NCI-H510A treated with DMSO at 0.1 percent for 48 hours (cell line): ENCODE measurements around the gene CPT1B.
"Not testable (repeated sequence)": the region's sequence is repeated elsewhere in the genome, so short reads cannot be mapped to it uniquely, and the experiment has no call there.

Source experiments
- DNase-seq: peaks from one replicate; lab custom pipeline; 2025; lab: John Stamatoyannopoulos, UW

Gene CPT1B

DNA sequence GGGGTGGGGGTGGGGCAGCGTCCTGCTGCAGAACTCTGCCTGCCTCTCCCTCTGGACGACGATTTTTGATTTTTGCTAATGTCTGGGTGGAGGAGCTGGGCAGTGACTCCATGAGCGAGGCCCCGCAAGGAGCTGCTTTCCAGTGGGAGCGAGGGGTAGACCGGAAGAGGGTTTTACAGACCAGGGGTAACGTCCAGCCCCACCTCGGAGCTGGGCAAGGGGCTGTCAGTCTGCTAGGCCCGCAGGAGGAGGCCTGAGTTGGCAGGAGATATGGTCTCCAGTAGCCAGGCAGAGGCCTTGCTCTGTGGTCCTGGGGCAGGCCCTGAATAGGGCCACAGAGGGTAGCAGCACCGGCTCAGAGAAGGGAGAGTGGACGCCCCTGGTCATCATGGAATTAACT is 31.4 kb upstream of the CPT1B start:
- no peak for DNase-seq

DNA sequence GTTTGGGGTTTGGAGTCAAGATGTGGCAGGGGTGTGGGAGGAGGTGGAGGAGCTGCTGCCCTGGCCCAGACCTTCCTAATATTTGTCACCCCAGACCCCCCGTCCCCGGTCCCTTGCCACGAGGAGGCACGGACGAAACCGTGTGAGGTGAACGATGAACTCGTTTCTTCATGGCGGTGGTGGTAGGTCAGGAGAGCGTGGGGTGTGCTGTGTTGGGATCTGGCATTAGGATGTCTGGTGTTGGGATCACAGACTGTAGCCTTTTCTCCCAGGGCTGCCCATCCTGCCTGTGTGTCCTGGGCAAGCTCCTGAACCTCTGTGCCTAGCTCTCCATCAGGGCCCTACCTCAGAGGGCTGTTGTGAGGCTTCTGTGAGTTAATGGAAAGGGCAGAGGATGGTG is 30.8 kb upstream of the CPT1B start:
- no peak for DNase-seq

DNA sequence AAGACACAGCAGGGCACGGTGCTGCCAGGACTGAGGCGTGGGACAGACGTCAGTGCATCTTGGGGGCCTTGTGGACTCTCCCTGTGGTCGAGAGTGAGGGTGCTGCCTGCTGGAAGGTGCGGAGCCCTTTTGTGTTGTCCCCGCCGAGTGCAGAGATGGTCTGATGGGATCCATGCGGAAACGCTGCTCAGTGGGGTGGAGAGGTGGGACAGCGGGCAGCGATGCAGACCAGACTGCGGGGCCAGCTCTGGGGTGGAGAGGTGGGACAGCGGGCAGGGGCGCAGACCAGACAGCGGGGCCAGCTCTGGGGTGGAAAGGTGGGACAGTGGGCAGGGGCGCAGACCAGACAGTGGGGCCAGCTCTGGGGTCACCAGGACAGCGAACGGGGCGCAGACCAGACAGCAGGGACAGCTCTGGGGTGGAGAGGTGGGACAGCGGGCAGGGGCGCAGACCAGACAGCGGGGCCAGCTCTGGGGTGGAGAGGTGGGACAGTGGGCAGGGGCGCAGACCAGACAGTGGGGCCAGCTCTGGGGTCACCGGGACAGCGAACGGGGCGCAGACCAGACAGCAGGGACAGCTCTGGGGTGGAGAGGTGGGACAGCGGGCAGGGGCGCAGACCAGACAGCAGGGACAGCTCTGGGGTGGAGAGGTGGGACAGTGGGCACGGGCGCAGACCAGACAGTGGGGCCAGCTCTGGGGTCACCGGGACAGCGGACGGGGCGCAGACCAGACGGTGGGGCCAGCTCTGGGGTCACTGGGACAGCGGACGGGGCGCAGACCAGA is 30.0 kb upstream of the CPT1B start:
- DNase-seq: not testable (repeated sequence)

DNA sequence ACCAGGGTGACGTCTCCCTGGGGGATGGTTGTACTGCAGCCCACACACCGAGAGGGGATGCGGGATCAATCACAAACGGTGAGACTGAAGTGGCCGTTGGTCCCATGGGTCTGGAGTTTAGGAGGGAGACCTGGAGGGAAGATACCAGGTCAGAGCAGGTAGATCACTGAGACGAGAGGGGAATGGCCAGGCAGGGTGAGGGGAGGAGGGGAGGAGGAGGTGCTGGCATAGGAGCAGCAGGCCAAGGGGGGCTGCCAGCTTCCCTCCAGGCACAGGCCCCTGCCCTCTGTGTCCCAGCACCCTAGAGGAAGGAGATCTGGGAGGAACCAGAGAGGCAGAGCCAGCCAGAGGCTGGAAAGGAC is 29.4 kb upstream of the CPT1B start:
- DNase-seq: no peak

DNA sequence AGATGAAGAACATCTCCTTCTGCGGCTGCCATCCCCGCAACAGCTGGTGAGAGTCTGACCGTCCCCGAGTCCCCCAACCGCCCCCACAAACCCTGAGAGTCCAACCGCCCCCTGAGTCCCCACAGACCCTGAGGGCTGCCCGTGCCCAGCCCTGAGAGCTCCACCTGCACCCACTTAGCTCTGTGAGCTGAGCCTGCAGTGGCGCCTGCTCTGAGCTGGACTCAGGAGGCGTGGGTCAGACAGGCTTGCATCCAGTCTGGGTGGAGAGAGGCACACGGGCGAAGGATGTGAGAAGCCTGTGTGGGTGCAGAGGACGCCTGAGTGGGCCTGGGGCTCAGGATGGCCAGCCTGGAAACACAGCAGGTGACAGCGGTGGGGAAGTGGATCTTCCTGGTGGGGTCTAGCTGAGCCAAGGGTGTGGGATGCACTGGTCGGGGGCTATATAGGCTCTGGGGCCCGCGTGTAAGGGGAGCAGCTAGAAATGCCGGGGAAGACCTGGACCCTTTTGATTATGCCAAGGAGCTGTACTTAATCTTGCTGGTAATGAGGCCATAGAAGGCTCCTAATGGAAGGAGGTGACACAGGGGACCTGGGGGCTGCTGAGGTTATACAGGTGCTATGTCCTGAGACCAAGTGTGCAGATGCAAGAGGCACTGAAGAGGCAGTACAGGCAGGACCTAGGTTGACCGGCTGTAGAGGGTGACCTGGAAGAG is 28.9 kb upstream of the CPT1B start:
- DNase-seq: no peak

DNA sequence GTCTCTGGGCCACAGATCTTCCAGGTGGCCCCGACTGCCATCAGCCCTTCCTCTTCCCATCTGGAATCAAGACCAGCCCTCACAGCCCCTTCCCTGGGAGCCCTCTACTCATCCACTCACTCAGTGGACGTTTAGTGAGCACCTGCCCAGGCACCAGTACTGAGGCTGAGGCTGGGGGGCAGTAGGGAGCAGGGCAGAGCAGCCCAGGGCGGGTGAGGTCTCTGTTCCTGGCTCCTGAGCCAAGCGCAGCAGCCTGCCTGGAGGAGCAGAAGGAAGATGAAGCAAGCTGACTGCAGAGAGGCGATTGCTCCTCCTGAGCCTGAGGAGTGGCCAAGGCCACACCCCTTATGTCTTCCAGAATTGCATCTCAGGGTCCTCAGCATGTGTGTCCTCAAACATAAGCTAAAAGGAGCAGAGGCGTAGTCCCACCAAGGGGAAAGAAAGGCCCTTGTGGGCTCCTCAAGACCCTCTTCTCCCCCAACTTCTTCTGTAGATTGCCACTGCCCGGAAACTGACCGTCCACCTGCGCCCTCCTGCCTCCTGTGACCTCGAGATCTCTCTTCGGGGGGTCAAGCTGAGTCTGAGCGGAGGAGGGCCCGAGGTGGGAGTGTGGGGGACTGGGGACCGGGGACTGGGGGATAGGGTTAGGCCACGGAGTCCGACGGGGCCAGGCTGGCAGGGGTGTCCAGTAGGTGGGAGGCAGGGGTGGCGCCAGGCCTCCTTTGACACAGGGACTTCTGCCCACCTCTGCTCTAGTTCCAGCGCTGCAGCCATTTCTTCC is 28.1 kb upstream of the CPT1B start:
- DNase-seq: no peak

DNA sequence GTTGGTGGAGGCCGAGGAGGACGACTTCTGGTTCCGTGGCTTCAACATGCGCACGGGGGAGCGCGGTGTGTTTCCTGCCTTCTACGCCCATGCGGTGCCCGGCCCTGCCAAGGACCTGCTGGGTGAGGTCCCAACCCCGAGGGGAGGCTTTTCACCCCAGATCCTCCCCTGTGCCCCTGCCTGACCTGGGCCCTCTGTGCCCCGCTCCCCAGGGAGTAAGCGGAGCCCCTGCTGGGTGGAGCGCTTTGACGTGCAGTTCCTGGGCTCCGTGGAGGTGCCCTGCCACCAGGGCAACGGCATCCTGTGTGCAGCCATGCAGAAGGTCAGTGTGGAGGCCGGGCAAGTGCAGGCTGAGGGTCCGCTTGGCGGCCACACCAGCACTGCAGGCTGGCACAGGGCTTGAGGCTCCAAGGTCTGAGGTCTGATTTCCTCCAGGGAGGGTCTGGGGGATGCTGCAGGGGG is 27.4 kb upstream of the CPT1B start:
- DNase-seq: no peak

DNA sequence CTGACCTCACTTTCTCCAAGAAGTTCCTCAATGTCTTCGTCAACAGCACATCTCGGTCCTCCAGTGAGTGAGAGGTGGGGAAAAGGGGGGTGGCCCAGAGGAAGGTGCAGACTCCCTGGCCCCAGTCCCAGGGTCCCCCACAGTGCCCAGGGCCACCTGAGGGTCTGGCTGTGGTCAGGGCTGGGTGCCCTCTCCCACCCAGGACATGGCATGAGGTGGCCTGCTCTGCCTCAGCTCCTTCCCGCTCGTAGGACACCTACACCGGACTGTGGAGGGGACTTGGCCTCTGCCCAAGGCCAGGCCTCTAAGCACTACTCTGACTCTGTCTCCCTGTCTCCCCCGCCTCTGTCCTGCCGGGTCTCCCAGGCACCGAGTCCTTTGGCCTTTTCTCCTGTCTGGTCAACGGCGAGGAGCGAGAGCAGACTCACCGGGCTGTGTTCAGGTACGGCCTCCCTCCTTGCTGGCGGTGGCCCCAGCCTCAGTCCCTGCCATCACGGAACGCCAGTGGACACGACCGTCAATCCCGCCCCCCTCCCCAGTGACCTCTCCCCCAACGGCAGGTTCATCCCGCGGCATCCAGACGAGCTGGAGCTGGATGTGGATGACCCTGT is 26.9 kb upstream of the CPT1B start:
- DNase-seq: no peak

DNA sequence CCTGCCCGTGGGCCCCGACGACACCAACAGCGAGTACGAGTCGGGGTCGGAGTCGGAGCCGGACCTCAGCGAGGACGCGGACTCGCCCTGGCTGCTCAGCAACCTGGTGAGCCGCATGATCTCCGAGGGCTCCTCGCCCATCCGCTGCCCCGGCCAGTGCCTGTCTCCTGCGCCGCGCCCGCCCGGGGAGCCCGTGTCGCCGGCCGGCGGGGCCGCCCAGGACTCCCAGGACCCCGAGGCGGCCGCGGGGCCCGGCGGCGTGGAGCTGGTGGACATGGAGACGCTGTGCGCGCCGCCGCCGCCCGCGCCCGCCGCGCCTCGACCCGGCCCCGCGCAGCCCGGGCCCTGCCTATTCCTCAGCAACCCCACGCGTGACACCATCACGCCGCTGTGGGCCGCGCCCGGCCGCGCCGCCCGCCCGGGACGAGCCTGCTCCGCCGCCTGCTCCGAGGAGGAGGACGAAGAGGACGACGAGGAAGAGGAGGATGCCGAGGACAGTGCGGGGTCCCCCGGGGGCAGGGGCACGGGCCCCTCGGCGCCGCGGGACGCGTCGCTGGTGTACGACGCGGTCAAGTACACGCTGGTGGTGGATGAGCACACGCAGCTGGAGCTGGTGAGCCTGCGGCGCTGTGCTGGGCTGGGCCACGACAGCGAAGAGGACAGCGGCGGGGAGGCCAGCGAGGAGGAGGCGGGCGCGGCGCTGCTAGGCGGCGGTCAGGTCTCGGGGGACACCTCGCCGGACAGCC is 26.2 kb upstream of the CPT1B start:
- no peak for DNase-seq

DNA sequence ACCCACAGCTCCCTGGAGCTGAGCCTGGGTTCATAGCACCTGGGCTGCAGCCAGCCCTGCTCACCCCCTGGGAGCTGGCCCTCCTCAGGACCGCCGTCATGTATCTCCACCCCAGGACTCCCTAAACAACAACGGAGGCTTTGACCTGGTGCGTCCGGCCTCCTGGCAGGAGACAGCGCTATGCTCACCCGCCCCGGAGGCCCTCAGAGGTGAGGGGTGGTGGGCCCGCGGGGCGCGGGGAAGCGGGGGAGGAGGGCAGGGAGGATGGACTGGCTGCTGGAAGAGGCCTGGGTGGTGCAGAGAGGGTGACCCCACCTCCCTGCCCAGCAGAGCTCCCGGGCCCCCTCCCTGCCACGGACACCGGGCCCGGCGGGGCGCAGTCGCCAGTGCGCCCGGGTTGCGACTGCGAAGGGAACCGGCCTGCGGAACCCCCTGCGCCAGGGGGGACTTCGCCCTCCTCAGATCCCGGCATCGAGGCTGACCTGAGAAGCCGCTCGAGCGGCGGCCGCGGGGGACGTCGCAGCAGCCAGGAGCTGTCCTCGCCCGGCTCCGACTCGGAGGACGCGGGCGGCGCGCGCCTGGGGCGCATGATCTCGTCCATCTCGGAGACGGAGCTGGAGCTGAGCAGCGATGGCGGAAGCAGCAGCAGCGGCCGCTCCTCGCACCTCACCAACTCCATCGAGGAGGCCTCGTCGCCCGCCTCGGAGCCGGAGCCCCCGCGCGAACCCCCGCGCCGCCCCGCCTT is 25.5 kb upstream of the CPT1B start:
- DNase-seq: no peak

DNA sequence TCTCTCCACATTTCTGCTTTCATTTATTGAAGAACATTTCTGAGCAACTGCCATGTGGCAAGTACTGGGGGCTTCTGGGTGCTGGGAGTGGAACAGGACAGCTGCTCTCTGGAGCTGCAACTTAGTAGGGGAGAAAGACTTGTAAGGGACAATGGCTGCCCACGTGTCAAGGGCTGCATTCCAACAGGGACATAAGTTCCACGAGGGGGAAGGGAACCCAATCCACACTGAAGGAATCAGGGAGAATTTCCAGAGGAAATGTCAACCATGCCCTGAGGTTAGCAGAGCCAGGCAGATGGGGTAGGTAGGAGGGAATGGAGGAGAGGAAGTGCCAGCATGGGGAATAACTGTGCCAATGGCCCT is 24.1 kb upstream of the CPT1B start:
- DNase-seq: no peak

DNA sequence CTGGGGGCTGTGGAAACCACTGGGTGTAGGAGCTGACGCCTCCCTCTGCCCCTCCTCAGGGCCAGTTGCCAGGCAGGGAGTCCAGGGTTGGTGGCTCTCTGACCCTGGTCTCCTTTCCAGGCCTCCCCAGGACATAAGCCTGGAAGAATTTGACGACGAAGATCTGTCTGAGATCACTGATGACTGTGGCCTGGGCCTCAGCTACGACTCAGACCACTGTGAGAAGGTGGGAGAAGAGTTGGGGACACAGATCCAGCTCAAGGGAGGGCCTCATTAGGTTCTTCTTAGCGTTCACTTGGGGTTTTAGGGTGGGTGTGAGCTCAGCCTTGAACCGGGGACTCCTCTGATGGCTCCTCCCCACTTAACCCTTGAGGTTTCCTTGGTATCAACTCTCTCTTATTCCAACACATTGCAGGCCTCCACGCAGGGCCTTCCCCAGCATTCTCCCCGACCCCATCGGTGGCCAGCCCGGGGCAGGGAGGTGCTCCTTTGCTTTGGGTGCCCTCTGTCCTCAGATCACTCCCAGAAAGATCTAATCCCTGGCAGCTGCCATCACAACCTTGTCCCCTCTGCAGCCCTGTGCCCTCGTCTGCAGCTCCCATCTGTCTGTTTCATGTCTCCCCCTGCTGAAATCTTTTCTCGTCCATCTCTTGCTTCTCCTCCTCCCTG is 23.6 kb upstream of the CPT1B start:
- DNase-seq: no peak

DNA sequence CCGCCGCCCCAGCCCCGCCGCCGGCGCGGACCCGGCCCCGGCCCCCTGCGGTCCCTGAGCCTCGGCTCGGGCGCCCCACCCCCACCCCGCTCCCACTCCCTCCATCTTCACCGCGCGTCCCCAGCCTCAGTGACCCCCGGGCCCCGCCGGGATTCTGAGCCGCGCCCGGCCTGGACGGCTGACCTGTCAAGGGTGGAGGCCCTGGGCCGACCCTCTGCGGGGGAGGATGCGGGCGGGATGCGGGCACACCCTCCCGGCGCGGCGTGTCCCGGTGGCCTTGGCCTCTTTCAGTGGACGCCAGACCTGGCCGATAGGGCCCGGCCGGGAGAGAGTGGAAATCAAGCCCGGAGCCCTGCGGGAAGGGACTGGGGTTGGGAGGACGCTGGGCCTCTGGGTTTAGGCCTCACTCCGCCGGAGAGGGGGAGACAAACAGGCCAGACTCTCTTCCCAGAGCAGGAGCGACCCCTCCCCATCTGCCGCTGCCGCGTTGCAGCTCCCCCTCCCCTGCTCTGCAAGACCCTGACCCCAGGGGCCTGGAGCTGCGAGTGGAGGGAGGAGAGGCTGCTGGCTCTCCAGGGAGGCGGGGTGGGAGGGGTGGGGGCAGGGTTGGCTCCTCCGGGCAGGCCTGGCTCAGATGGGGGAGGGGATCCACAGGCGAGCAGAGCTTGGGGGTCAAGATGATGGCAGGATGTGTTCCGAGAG is 22.9 kb upstream of the CPT1B start:
- DNase-seq: no peak

DNA sequence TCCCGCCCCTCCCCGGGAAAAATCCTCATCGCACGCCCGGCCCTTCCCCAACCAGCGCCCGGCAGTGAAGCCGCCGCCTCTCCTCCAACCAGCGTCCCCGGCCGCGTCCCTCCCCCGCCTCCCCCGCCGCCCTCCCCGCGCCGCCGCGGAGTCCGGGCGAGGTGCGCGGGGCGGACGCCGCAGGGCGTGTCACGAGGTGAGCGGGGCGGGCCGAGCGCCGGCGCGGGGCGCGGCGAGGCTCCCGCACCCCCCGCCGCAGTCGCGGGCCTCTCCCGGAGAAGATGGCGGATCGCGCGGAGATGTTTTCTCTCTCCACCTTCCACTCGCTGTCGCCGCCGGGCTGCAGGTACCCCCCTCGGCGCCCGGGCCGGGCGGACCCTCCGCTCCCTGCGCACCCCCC is 22.3 kb upstream of the CPT1B start, which contains the start of gene MAPK8IP2:
MAPK8IP2 (plus strand) TSS at position 256 of the 400 bp plus-strand sequence; CDS start at position 282, 26 bp downstream.
- peak; percentile 6 for DNase-seq

DNA sequence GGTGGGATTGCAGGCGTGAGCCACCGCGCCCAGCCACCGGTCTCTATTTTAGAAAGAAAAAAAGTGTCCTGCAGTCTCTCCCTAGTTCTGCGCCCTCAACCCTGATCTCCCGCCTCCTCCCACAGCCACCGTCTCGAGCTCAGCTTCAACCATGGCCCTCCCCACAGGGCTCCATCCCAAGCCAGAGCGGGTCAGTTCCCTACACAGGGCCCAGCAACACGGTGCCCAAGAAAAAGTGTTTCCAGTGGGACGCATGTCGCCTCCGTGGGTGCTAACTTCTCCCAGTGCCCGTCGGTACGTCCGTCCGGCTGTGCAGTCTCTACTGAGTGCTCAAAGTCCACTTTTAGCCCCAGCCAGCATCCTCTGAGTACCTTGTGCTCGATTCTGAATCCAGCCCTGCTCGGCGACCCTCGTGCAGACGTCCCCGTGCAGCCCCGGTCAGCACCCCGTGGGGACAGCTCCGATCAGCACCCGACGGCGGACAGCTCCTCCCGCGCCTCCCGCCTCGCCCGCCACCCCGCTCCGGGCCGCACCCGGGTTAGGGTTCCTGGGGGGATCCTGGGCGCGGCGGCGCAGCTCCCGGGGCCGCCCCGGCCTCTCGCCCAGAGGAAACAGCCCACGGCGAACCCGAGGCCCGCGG is 21.7 kb upstream of the CPT1B start:
- DNase-seq: no peak

DNA sequence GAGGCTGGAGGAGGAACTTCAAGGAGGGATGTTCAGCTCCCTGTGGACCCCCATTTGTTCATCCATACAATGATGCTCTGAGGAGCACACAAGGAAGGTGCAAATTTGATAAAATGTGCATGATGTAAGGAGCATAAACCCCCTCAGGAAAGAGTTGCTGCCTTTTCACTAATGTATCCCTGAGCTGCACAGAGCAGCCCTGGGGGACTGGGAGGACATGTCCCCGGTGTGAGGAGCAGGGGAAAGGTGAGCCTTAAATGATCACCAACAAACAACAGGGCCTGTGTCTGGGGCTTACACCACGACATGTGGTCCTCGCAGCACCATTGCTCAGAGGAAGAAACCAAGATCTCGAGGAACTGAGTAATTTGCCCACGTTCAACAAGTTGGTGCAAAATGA is 18.9 kb upstream of the CPT1B start:
- DNase-seq: no peak

DNA sequence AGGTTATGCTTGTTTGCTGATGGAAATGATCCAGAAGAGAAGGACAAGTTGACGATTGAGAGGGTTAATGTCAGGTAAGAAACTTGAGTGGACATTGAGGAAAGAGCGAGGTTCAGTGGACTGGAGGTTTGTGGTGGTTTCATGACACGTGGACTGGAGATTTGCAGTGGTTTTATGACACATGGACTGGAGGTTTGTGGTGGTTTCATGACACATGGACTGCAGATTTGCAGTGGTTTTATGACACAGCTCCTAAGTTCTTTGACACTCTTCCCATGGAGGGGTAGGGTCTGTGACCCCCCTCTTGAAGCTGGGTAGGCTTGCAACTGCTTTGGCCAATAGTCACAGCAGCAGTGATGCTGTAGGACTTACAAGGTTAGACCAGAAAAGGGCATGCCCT is 17.0 kb upstream of the CPT1B start:
- no peak for DNase-seq

DNA sequence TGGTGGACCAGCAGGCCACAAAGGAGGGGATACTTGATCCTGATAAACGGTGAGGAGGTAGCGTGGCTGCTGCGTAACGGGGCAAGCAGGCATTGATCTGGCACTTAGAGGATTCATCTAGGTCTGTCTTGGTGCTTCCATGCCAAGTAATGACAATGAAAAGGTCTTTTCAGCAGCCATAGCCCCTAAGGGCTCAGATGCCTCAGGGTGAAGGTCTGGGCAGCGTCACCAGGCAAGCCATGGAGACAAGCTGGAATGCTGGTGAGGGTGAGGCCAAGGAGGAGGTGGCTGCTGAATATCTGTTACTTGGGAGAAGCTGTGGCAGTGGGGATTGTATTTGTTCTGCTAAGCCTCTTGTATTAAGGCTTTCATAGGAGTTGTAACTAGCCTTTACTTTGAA is 9.2 kb upstream of the CPT1B start:
- no peak for DNase-seq

DNA sequence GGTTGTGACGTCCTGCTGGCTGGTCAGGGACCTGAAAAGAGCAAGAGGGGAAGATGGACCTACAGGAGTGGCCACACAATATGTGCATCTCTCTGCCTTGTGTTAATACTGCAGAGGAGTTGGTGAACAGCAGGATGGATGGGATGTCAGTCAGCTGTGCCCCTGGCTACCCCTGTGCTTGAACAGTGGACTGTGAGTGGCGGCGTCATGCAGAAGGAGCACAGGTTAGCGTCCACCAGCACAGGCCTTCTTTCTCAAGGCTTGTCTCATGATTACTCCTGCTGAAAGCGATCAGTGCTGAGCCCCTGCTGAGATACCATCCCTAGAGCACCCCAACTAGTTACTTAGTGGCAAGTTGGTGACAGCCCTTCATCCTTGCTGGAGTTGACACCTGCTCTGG is 8.2 kb upstream of the CPT1B start:
- no peak for DNase-seq
